Upper lobe of left lung (tissue), 6 donors: Measurements from ENCODE around the gene TPGS1. TPM values are rescaled to one million over a fixed set of nuclear protein-coding genes. Genes with fewer than 3 reads are reported as not detected.

Source experiments
- ATAC-seq, 2 donors: fragments of 200-7000 bp; cut with Tn5 transposase; one replicate each; pipeline ENCODE4 v1.9.1; 2022; ENCODE audit warnings: mild to moderate bottlenecking in 2 of 2, moderate library complexity in 2 of 2; ENCODE audit not compliant: low FRiP score in 2 of 2
- DNase-seq, 2 donors: peaks; one replicate each; pipeline ENCODE4 v3.0.0-alpha.2; 2019 to 2020
- H3K27ac ChIP-seq, 4 donors: fragments of 200-600 bp; sonication (generic); one replicate each; pipeline ENCODE4 v1.5.1; 2016 to 2019
- H3K27me3 ChIP-seq, 4 donors: fragments of 200-600 bp; sonication (generic); one replicate each; pipeline ENCODE4 v1.5.1; 2017 to 2019
- H3K36me3 ChIP-seq, 4 donors: fragments of 200-600 bp; sonication (generic); one replicate each; pipeline ENCODE4 v1.5.1; 2016 to 2019
- H3K4me1 ChIP-seq, 4 donors: fragments of 200-600 bp; sonication (generic); one replicate each; pipeline ENCODE4 v1.5.1; 2018 to 2019
- H3K4me3 ChIP-seq, 4 donors: fragments of 200-600 bp; sonication (generic); one replicate each; pipeline ENCODE4 v1.5.1; 2017 to 2019; ENCODE audit warnings: mild to moderate bottlenecking in 2 of 4, moderate library complexity in 1 of 4
- H3K9me3 ChIP-seq, 4 donors: fragments of 200-600 bp; sonication (generic); one replicate each; pipeline ENCODE4 v1.5.1; 2018 to 2019
- EP300 ChIP-seq, 4 donors: sonication (generic); formaldehyde crosslinking; IDR thresholded peaks; one replicate each; pipeline ENCODE4 v1.5.1; 2017; ENCODE audit warnings: antibody characterized with exemption in 4 of 4, control low read depth in 2 of 4
- POLR2A ChIP-seq, 4 donors: fragments of 450-650 bp; IDR thresholded peaks; one replicate each; pipeline ENCODE4 v1.5.1; 2016 to 2017; ENCODE audit warnings: antibody characterized with exemption in 4 of 4, mild to moderate bottlenecking in 2 of 4
- POLR2AphosphoS5 ChIP-seq, 2 donors: sonication (generic); formaldehyde crosslinking; IDR thresholded peaks; one replicate each; pipeline ENCODE4 v1.5.1; 2017; ENCODE audit warnings: antibody characterized with exemption in 2 of 2
- WGBS, 2 donors: methylation state at CpG; one replicate each; pipeline ENCODE4 v1.1.5; 2017 to 2018; 5-methylcytosine and 5-hydroxymethylcytosine counted together
- total RNA-seq, 6 donors: library from RNA; depleted of rRNA in 4 of 6; stranded (reverse); fragments of >200 nt in 4 of 6; gene quantifications; one replicate each; pipeline versions ENCODE4 v1.1.0 to v1.2.1, GENCODE V29; 2016 to 2021
- TF ChIP-seq, protein P1 (sequence below), 6 experiments: fragments of 450-650 bp in 4 of 6; fragments of 200-600 bp in 2 of 6; sonication (generic) in 2 of 6; IDR thresholded peaks; one replicate each; pipeline ENCODE4 v1.5.1; 2016 to 2019; ENCODE audit warnings: antibody characterized with exemption in 6 of 6
- donor health status: DM: no; HTN: no; CAD: no; lungs with moderate emphysema.
- donor health status: DM: no; HTN: yes; CAD: no; lungs with severe emphysema.

TPGS1 gene
- total RNA-seq, 6 donors from 2014 or later = 30.9 to 67.1 (median 40.1) TPM

DNA sequence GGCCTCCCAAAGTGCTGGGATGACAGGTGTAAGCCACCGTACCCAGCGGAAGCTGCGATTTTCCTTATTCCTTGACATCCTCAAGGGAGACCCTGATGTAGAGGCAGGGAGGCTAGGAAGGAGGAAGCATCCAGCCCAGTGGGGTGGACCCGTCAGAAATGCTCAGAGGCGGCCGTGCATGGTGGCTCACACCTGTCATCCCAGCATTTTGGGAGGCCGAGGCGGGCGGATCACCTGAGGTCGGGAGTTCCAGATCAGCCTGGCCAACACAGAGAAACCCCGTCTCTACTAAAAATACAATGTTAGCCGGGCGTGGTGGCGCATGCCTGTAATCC, 48.1 kb downstream of the TPGS1 start:
- peak overlapping the region in 3 of 4 donors; percentile 38 to 57 (median 50) for H3K27ac ChIP-seq
- no peak for DNase-seq

DNA sequence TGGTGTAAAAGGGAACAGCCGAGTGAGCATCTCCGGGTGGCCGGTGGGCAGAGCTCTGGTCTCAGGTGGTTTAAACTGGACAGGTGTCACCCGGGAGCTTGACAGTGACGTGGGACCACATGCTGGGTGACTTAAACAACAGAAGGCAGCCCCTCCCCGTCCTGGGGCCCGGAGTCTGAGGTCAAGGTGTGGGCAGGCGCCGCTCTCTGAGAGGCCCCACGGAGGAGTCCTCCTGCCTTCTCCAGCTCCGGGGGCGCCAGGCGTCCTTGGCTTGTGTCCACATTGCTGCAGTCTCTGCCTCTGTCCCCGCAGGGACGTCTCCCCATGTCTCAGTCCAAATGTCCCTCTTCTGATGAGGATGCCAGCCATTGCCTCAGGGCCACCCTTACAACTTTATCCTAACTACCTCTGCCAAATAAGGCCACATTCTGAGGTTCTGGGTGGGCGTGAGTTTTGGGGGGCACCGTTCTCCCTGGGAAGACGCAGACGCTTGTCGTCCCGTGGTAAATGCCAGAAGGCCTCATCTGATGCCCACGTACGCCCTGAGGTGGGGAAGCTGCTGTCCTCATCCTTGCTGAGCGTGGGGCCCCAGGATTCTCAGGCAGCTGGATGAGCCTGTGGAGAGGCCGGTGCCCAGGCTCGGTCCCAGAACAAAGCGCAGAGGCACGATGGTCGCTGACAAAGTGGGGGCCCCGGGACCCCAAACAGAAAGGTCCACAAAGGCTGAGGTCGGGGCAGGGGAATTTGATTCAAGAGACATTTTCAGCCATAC, 49.5 kb downstream of the TPGS1 start:
- Histone ChIP-seq H3K36me3 (no peaks in the 10 kb centered on the region), H3K27ac (peak overlapping the region; percentile 38 to 57 (median 49)), H3K4me1 (peaks cover 21 to 31% (median 28%) of the 10 kb centered on the region in 4 donors), H3K27me3 (no peaks in the 10 kb centered on the region), H3K4me3 (no peak overlapping the region), H3K9me3 (no peaks in the 10 kb centered on the region)
- 83 to 88% methylated on average over 10 to 26 of the region's 31 CpGs for WGBS, 2 donors
- TF ChIP-seq, protein P1, sequence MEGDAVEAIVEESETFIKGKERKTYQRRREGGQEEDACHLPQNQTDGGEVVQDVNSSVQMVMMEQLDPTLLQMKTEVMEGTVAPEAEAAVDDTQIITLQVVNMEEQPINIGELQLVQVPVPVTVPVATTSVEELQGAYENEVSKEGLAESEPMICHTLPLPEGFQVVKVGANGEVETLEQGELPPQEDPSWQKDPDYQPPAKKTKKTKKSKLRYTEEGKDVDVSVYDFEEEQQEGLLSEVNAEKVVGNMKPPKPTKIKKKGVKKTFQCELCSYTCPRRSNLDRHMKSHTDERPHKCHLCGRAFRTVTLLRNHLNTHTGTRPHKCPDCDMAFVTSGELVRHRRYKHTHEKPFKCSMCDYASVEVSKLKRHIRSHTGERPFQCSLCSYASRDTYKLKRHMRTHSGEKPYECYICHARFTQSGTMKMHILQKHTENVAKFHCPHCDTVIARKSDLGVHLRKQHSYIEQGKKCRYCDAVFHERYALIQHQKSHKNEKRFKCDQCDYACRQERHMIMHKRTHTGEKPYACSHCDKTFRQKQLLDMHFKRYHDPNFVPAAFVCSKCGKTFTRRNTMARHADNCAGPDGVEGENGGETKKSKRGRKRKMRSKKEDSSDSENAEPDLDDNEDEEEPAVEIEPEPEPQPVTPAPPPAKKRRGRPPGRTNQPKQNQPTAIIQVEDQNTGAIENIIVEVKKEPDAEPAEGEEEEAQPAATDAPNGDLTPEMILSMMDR (IDR thresholded peaks at IDR 0.05) = no peak
- no peak for TF ChIP-seq POLR2A (IDR thresholded peaks at IDR 0.05)
- TF ChIP-seq POLR2AphosphoS5 (IDR thresholded peaks at IDR 0.05) = no peak
- TF ChIP-seq EP300 (IDR thresholded peaks at IDR 0.05) = no peak
- no peak for DNase-seq
- ATAC-seq = peak; percentile 13

More for the DNA sequence above, 48.1 kb downstream of the TPGS1 start:
- TF ChIP-seq EP300 (IDR thresholded peaks at IDR 0.05) (no peak), POLR2AphosphoS5 (IDR thresholded peaks at IDR 0.05) (no peak), POLR2A (IDR thresholded peaks at IDR 0.05) (no peak)
- TF ChIP-seq, protein P1 (IDR thresholded peaks at IDR 0.05) = no peak
- H3K27me3 ChIP-seq = no peaks in the 10 kb centered on the region
- ATAC-seq = no peak
- no peaks in the 10 kb centered on the region for H3K9me3 ChIP-seq
- WGBS, 2 donors = 90 to 94% methylated on average over 7 to 14 of the region's 14 CpGs
- no peak overlapping the region for H3K4me3 ChIP-seq
- H3K4me1 ChIP-seq = peaks cover 21 to 36% (median 28%) of the 10 kb centered on the region in 4 donors
- no peaks in the 10 kb centered on the region for H3K36me3 ChIP-seq

DNA sequence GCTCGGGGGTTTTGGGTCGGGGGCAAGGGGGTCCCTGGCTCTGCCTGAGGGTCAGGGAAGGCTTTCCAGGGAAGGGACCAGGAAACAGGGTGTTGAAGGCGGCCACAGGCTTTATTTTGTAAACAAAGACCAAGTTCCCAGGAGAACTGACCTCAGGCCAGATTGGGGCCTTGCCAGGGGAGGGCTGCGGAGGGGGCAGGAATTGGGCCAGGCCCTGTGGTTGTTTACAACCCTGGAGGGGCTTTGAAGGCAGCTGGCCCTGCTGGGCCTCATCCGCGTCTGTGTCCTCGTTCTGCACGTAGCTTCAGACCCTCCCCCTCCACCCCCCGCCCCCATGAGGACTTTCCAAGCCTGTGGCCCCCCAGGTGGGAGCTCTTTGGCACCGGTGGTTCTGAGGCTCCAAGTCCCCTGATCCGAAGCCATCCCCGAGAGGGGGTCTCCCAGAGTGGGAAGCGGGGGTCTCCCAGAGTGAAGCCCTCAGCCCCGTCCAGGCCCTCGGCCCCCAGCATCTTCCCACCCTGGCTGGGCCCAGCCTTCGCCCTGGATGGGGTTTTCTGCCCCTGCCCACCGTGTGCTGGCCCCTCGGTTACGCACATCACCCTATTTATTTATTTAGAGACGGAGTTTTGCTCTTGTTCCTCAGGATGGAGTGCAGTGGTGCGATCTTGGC, 51.6 kb downstream of the TPGS1 start:
- WGBS, 2 donors = 58 to 64% methylated on average over 14 to 17 of the region's 21 CpGs
- H3K36me3 ChIP-seq = no peaks in the 10 kb centered on the region
- H3K4me3 ChIP-seq = no peak overlapping the region
- no peak for TF ChIP-seq EP300 (IDR thresholded peaks at IDR 0.05)
- TF ChIP-seq, protein P1 (IDR thresholded peaks at IDR 0.05) = no peak
- no peak for TF ChIP-seq POLR2AphosphoS5 (IDR thresholded peaks at IDR 0.05)
- TF ChIP-seq POLR2A (IDR thresholded peaks at IDR 0.05) = no peak
- DNase-seq (no peak), ATAC-seq (no peak)
- peaks cover 21 to 31% (median 28%) of the 10 kb centered on the region in 4 donors for H3K4me1 ChIP-seq
- H3K27me3 ChIP-seq = no peaks in the 10 kb centered on the region
- H3K27ac ChIP-seq = peak overlapping the region in 3 of 4 donors; percentile 50 to 61 (median 61)
- no peaks in the 10 kb centered on the region for H3K9me3 ChIP-seq

DNA sequence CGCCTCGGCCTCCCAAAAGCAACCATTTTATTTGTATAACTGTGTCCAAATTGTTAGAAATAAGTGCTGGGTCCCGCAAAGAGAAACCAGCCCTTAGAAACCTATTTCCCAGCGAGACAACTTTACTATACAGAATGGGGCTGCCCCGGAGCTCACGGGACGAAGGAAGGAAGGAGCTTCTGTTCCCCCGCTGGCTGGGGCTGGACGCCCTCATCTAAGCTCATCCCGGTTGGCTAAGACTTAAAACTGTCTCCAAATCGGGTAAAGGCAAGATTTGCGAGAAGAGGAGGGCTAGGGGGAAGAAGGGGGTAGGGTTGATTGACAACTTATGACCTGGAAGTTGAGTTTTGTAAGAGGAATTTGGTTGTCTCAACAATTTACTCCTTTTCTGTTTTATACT, 52.8 kb downstream of the TPGS1 start:
- 79 to 82% methylated on average over 12 of the region's 12 CpGs for WGBS, 2 donors
- Histone ChIP-seq H3K4me1 (peaks cover 21 to 31% (median 28%) of the 10 kb centered on the region in 4 donors), H3K9me3 (no peaks in the 10 kb centered on the region), H3K27me3 (no peaks in the 10 kb centered on the region), H3K27ac (no peak overlapping the region), H3K4me3 (no peak overlapping the region), H3K36me3 (no peaks in the 10 kb centered on the region)
- DNase-seq (no peak), ATAC-seq (no peak)
- TF ChIP-seq, protein P1 (IDR thresholded peaks at IDR 0.05) = no peak
- TF ChIP-seq EP300 (IDR thresholded peaks at IDR 0.05) (no peak), POLR2AphosphoS5 (IDR thresholded peaks at IDR 0.05) (no peak), POLR2A (IDR thresholded peaks at IDR 0.05) (no peak)
